GM23248 (cell line): ENCODE measurements around the gene KRTDAP. TPM values are rescaled to one million over a fixed set of nuclear protein-coding genes. Genes with fewer than 3 reads are reported as not detected.

ENCODE experiments used
- DNase-seq: peaks from one replicate; pipeline ENCODE4 v3.0.0-alpha.2; 2015
- H2AFZ ChIP-seq: fragments of 200-600 bp; sonication (generic); 2 replicates; pipeline ENCODE4 v1.6.1; 2016; ENCODE audit warnings: antibody characterized with exemption
- H3F3A ChIP-seq: fragments of 200-600 bp; sonication (generic); 2 replicates; pipeline ENCODE4 v1.6.1; 2016; ENCODE audit warnings: mild to moderate bottlenecking, antibody characterized with exemption, mixed run types; ENCODE audit not compliant: insufficient read depth
- H3K27ac ChIP-seq: fragments of 200-600 bp; sonication (generic); 2 replicates; pipeline ENCODE4 v1.5.1; 2016; ENCODE audit warnings: mild to moderate bottlenecking
- H3K27me3 ChIP-seq: fragments of 200-600 bp; sonication (generic); replicated peaks from 2 replicates; pipeline ENCODE4 v1.6.1; 2016; ENCODE audit warnings: mild to moderate bottlenecking; ENCODE audit not compliant: insufficient read depth
- H3K36me3 ChIP-seq: fragments of 200-600 bp; sonication (generic); 2 replicates; pipeline ENCODE4 v1.6.1; 2016; ENCODE audit warnings: low read depth, mild to moderate bottlenecking
- H3K4me1 ChIP-seq: fragments of 200-600 bp; sonication (generic); 2 replicates; pipeline ENCODE4 v1.6.1; 2016; ENCODE audit warnings: mild to moderate bottlenecking; ENCODE audit not compliant: insufficient read depth
- H3K4me2 ChIP-seq: fragments of 200-600 bp; sonication (generic); one replicate; pipeline ENCODE4 v1.6.1; 2016; ENCODE audit warnings: mild to moderate bottlenecking; ENCODE audit not compliant: unreplicated experiment
- H3K4me3 ChIP-seq: fragments of 200-600 bp; sonication (generic); 2 replicates; pipeline ENCODE4 v1.5.1; 2016; ENCODE audit warnings: mild to moderate bottlenecking
- H3K79me2 ChIP-seq: fragments of 200-600 bp; sonication (generic); 2 replicates; pipeline ENCODE4 v1.6.1; 2016; ENCODE audit warnings: mild to moderate bottlenecking; ENCODE audit not compliant: insufficient read depth
- H3K9ac ChIP-seq: fragments of 200-600 bp; sonication (generic); 2 replicates; pipeline ENCODE4 v1.6.1; 2016; ENCODE audit warnings: mild to moderate bottlenecking
- H3K9me2 ChIP-seq: fragments of 200-600 bp; sonication (generic); 2 replicates; pipeline ENCODE4 v1.6.1; 2016; ENCODE audit warnings: mixed run types, mild to moderate bottlenecking, moderate library complexity; ENCODE audit not compliant: insufficient read depth
- H3K9me3 ChIP-seq: fragments of 200-600 bp; sonication (generic); one replicate; pipeline ENCODE4 v1.6.1; 2017; ENCODE audit warnings: low read depth
- H4K20me1 ChIP-seq: fragments of 200-600 bp; sonication (generic); 2 replicates; pipeline ENCODE4 v1.6.0; 2016; ENCODE audit not compliant: insufficient read depth
- EZH2 ChIP-seq: fragments of 200-600 bp; sonication (generic); IDR thresholded peaks from 2 replicates; pipeline ENCODE4 v1.6.1; 2018; ENCODE audit warnings: antibody characterized with exemption, mild to moderate bottlenecking; ENCODE audit not compliant: insufficient read depth, poor library complexity, severe bottlenecking
- EZH2phosphoT487 ChIP-seq: fragments of 200-600 bp; sonication (generic); IDR thresholded peaks from 2 replicates; pipeline ENCODE4 v1.6.1; 2018; ENCODE audit warnings: antibody characterized with exemption, moderate library complexity, mild to moderate bottlenecking, low read depth; ENCODE audit not compliant: insufficient read depth
- WGBS, 2 experiments: methylation state at CpG; one replicate each; pipeline ENCODE4 v1.1.6; 2015 to 2017; ENCODE audit warnings: low lambda C conversion rate in 2 of 2, low coverage in 1 of 2; ENCODE audit errors: missing lambda C conversion rate in 2 of 2; 5-methylcytosine and 5-hydroxymethylcytosine counted together
- in situ Hi-C: fragments of 300-500 bp; cut with MboI; formaldehyde crosslinking; loops from 2 replicates; pipeline ENCODE4 v1.15.0; 2020
- polyA plus RNA-seq: library from polyadenylated mRNA; unstranded; fragments of >200 nt; fragmentation: Nextera tagmentation; extraction: Ambion mirVana; gene quantifications from 2 replicates; pipeline ENCODE4 v1.2.1, GENCODE V29; 2016
- total RNA-seq: library from RNA; depleted of rRNA; stranded (reverse); fragments of >200 nt; shearing (Covaris generic); gene quantifications from 2 replicates; pipeline ENCODE4 v1.2.3, GENCODE V29; 2014

KRTDAP gene
- total and polyA plus RNA-seq, 2 experiments from 2014 or later: not detected

DNA sequence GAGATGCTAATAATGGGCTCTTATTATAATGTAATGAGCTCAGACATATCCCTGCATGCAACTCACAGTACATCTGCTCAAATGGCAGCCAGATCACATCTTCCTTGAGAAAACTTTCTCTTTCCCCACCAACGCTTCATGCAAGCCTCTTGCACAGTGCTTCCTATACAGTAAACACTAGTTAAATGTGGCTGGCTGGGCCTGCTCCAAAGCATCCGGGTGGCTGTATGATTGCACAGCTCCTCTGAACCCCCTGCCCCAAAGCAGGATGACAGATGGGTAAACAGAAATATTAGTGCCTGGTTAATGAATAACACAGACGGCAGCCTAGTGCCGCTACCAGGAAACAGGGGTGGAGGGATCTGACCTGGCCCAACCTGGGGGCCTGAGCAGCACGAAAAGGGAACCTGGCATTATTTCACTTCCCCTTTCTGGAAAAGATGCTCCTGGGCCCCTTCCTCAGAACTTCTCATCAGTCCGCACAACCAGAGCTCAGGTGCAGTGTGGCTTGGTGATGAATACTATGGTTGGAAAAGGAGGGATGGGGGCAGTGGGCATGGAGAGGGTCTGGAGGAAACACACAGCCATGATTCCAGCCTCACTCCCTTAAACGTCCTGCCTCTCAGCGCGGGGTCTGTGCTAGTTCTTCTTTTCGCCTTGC, 31.4 kb downstream of the KRTDAP start:
- Histone ChIP-seq H3K9ac (no peak overlapping the region), H3K4me2 (no peak overlapping the region), H4K20me1 (no peaks in the 10 kb centered on the region), H3K27me3 (no peaks in the 10 kb centered on the region), H3K9me3 (no peaks in the 10 kb centered on the region), H3K36me3 (no peaks in the 10 kb centered on the region), H3K4me3 (no peak overlapping the region), H2AFZ (no peak overlapping the region), H3K79me2 (no peaks in the 10 kb centered on the region), H3F3A (no peaks in the 10 kb centered on the region), H3K27ac (no peak overlapping the region), H3K4me1 (no peaks in the 10 kb centered on the region), H3K9me2 (no peaks in the 10 kb centered on the region)
- in situ Hi-C loops: no loop called here
- 39 to 44% methylated on average over 10 of the region's 10 CpGs for WGBS, 2 experiments
- no peak for DNase-seq
- TF ChIP-seq EZH2phosphoT487: no peak
- TF ChIP-seq EZH2: no peak

DNA sequence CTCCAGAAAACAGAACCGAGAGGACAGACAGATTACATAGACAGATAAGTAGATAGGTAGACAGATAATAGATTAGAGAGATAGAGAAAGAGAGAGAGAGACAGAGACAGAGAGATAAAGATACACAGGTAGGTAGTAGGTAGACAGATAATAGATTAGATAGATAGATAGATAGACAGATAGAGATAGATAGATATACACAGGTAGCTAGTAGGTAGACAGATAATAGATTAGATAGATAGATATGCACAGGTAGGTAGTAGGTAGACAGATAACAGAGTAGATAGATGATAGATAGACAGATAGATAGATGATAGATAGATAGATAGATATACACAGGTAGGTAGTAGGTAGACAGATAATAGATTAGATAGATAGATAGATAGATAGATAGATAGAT, 32.1 kb downstream of the KRTDAP start:
- no peak for TF ChIP-seq EZH2phosphoT487
- TF ChIP-seq EZH2: no peak
- WGBS, 2 experiments: 17 to 28% methylated on average over 1 of the region's 1 CpG
- H3K27me3 ChIP-seq: peaks cover 6% of the 10 kb centered on the region; the same call in 1 of the 2 replicates
- H3K9me2 ChIP-seq: no peaks in the 10 kb centered on the region
- no peak overlapping the region for H2AFZ ChIP-seq
- H4K20me1 ChIP-seq: no peaks in the 10 kb centered on the region
- in situ Hi-C loops: no loop called here
- H3F3A ChIP-seq: no peaks in the 10 kb centered on the region
- H3K36me3 ChIP-seq: no peaks in the 10 kb centered on the region
- no peaks in the 10 kb centered on the region for H3K79me2 ChIP-seq
- H3K9me3 ChIP-seq: no peaks in the 10 kb centered on the region
- no peak for DNase-seq
- H3K4me2 ChIP-seq: no peak overlapping the region
- H3K27ac ChIP-seq: no peak overlapping the region
- H3K4me3 ChIP-seq: no peak overlapping the region
- no peaks in the 10 kb centered on the region for H3K4me1 ChIP-seq
- H3K9ac ChIP-seq: no peak overlapping the region

DNA sequence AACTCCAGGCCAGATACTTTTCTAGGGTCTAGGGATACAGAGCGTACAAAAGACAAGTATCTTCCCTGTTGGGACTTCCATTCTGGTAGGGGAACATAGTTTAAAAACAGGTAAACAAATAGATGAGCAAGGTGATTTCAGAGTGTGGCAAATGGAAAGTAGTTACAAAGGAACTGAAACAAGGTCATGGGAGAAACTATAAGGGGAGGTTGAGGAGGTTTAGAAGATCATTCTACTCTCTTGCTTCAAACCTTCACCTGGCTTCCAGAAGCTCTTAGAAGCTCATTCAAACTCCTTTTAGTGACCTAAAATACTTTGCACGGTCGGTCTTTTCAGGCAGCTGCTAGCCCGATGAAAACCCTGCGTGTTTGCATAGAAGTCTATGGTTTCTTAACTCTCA, 33.1 kb downstream of the KRTDAP start:
- no peaks in the 10 kb centered on the region for H3K9me2 ChIP-seq
- no peaks in the 10 kb centered on the region for H3K4me1 ChIP-seq
- no peak overlapping the region for H2AFZ ChIP-seq
- TF ChIP-seq EZH2phosphoT487: no peak
- no peak for TF ChIP-seq EZH2
- 66 to 72% methylated on average over 5 of the region's 5 CpGs for WGBS, 2 experiments
- H3F3A ChIP-seq: no peaks in the 10 kb centered on the region
- H4K20me1 ChIP-seq: no peaks in the 10 kb centered on the region
- H3K9me3 ChIP-seq: no peaks in the 10 kb centered on the region
- H3K27ac ChIP-seq: no peak overlapping the region
- H3K4me3 ChIP-seq: no peak overlapping the region
- no peaks in the 10 kb centered on the region for H3K36me3 ChIP-seq
- DNase-seq: no peak
- no peak overlapping the region for H3K4me2 ChIP-seq
- H3K9ac ChIP-seq: no peak overlapping the region
- in situ Hi-C loops: no loop called here
- H3K27me3 ChIP-seq: peaks cover 6% of the 10 kb centered on the region
- no peaks in the 10 kb centered on the region for H3K79me2 ChIP-seq

DNA sequence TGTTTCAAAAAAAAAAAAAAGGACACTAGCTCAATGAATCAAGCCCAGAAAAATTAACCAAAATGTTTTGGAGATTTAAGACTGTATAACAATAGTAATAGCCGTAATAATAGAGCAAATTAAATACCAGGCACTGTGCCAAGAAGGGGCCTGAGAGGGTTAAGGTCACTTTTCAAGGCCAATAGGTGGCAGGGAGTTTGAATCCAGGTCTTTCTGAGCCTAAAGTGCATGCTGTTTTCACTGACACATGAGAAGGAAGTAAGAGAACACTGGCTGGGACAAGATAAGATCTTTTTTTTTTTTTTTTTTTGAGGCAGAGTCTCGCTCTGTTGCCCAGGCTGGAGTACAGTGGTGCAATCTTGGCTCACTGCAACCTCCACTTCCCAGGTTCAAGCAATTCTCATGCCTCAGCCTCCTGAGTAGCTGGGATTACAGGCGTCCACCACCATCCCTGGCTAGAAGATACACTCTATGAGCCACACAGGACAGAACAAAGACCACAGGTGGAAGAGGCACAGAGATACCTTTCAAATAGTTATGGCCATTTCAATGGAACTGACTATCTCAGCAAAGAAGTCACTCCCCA, 34.6 kb downstream of the KRTDAP start:
- no peaks in the 10 kb centered on the region for H3K4me1 ChIP-seq
- H3K9me2 ChIP-seq: no peaks in the 10 kb centered on the region
- H3K4me3 ChIP-seq: no peak overlapping the region
- no peak for DNase-seq
- no peak overlapping the region for H3K27ac ChIP-seq
- TF ChIP-seq EZH2 (no peak), EZH2phosphoT487 (no peak)
- 61 to 74% methylated on average over 3 of the region's 3 CpGs for WGBS, 2 experiments
- H3K9ac ChIP-seq: no peak overlapping the region
- H3K9me3 ChIP-seq: no peaks in the 10 kb centered on the region
- no peak overlapping the region for H3K4me2 ChIP-seq
- no peaks in the 10 kb centered on the region for H4K20me1 ChIP-seq
- no peak overlapping the region for H2AFZ ChIP-seq
- peaks cover 6% of the 10 kb centered on the region for H3K27me3 ChIP-seq
- H3K79me2 ChIP-seq: no peaks in the 10 kb centered on the region
- no peaks in the 10 kb centered on the region for H3F3A ChIP-seq
- H3K36me3 ChIP-seq: no peaks in the 10 kb centered on the region
- in situ Hi-C loops: no loop called here
